ENCODE data around the gene SNX25. TPM values are rescaled to one million over a fixed set of nuclear protein-coding genes. Genes with fewer than 3 reads are reported as not detected.

SNX25 gene
- total and polyA plus RNA-seq, 10 of the 15 experiments (the other 5 are each of a cell fraction or from before 2014, with no cell fraction given) = 11.2 to 117 (median 62.8) TPM

DNA sequence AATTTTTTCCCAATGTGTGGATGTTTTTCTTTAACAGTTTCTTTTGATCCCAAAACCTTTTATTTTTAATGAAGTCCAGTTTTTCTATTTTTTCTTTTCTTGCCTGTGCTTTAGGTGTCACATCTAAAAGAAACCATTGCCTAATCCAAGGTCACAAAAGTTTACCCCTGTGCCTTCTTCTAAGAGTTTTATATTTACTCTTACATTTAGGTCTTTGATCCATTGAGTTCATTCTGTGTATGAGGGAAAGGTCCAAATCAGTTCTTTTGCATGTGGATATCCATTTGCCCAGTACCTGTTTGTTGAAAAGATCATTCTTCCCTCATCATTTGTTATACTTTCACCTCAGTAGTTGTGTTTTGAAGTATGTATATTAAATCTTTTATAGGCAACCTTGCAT is 173.4 kb downstream of the SNX25 start:
- Histone ChIP-seq H3K9me3 (replicated peaks; ENCODE audit: control insufficient read depth, insufficient read depth, low read length) (no peaks in the 10 kb centered on the region; the same call in 1 of the 3 replicates), H3K36me3 (ENCODE audit: control insufficient read depth in 2 of 2, insufficient read depth in 2 of 2, low read length in 1 of 2) (peaks cover 0 to 3% of the 10 kb centered on the region in 2 experiments; a peak in 1 of 4 replicates), H3K4me2 (ENCODE audit: control insufficient read depth, insufficient read depth) (no peak overlapping the region), H2AFZ (ENCODE audit: control insufficient read depth, low read depth, low read length) (no peak overlapping the region), H3K79me2 (ENCODE audit: control insufficient read depth, insufficient read depth, low read length) (no peaks in the 10 kb centered on the region), H4K20me1 (ENCODE audit: control insufficient read depth, insufficient read depth) (no peaks in the 10 kb centered on the region), H3K9ac (ENCODE audit: control insufficient read depth, insufficient read depth, low read length) (no peak overlapping the region), H3K27ac (ENCODE audit: control insufficient read depth, insufficient read depth) (no peak overlapping the region), H3K4me3 (no peak overlapping the region), H3K27me3 (replicated peaks in 1 of 2; ENCODE audit: control insufficient read depth in 2 of 2, insufficient read depth in 2 of 2, low read length in 1 of 2) (no peaks in the 10 kb centered on the region), H3K4me1 (ENCODE audit: control insufficient read depth, insufficient read depth, low read length) (no peaks in the 10 kb centered on the region)
- ChIA-PET SMC1A (ENCODE audit: uncharacterized antibody, unreplicated experiment) (no interaction called here), RAD21 (ENCODE audit: unreplicated experiment) (no interaction called here), CTCF (no interaction called here), POLR2A (no interaction called here)
- FAIRE-seq (no peak), DNase-seq (ENCODE audit: low read depth, low spot score) (no peak), ATAC-seq (no peak)
- TF ChIP-seq WRNIP1 (IDR thresholded peaks at IDR 0.05; ENCODE audit: borderline replicate concordance, low read depth, low read length) = no peak
- TF ChIP-seq BRCA1 (IDR thresholded peaks at IDR 0.05; ENCODE audit: low read depth, low read length) = no peak
- TF ChIP-seq TCF3 (IDR thresholded peaks at IDR 0.05; ENCODE audit: borderline replicate concordance, insufficient read depth, low read depth, low read length) = no peak
- TF ChIP-seq, protein P1, sequence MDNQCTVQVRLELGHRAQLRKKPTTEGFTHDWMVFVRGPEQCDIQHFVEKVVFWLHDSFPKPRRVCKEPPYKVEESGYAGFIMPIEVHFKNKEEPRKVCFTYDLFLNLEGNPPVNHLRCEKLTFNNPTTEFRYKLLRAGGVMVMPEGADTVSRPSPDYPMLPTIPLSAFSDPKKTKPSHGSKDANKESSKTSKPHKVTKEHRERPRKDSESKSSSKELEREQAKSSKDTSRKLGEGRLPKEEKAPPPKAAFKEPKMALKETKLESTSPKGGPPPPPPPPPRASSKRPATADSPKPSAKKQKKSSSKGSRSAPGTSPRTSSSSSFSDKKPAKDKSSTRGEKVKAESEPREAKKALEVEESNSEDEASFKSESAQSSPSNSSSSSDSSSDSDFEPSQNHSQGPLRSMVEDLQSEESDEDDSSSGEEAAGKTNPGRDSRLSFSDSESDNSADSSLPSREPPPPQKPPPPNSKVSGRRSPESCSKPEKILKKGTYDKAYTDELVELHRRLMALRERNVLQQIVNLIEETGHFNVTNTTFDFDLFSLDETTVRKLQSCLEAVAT (IDR thresholded peaks at IDR 0.05) = no peak
- TF ChIP-seq NFYA (IDR thresholded peaks at IDR 0.05; ENCODE audit: borderline replicate concordance, low read depth, low read length) = no peak
- TF ChIP-seq, protein P2, sequence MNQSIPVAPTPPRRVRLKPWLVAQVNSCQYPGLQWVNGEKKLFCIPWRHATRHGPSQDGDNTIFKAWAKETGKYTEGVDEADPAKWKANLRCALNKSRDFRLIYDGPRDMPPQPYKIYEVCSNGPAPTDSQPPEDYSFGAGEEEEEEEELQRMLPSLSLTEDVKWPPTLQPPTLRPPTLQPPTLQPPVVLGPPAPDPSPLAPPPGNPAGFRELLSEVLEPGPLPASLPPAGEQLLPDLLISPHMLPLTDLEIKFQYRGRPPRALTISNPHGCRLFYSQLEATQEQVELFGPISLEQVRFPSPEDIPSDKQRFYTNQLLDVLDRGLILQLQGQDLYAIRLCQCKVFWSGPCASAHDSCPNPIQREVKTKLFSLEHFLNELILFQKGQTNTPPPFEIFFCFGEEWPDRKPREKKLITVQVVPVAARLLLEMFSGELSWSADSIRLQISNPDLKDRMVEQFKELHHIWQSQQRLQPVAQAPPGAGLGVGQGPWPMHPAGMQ (IDR thresholded peaks at IDR 0.05; ENCODE audit: borderline replicate concordance) = no peak
- no peak for TF ChIP-seq GABPA (IDR thresholded peaks at IDR 0.05; ENCODE audit: low read depth)
- TF ChIP-seq, protein P3, sequence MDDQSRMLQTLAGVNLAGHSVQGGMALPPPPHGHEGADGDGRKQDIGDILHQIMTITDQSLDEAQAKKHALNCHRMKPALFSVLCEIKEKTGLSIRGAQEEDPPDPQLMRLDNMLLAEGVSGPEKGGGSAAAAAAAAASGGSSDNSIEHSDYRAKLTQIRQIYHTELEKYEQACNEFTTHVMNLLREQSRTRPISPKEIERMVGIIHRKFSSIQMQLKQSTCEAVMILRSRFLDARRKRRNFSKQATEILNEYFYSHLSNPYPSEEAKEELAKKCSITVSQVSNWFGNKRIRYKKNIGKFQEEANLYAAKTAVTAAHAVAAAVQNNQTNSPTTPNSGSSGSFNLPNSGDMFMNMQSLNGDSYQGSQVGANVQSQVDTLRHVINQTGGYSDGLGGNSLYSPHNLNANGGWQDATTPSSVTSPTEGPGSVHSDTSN (IDR thresholded peaks at IDR 0.05; ENCODE audit: insufficient replicate concordance, low read depth, low read length) = no peak
- TF ChIP-seq SMAD5 (IDR thresholded peaks at IDR 0.05; ENCODE audit: low read depth) = no peak
- no peak for TF ChIP-seq STAT1 (conservative IDR thresholded peaks at IDR 0.05)
- no peak for TF ChIP-seq CBX3 (IDR thresholded peaks at IDR 0.05; ENCODE audit: borderline replicate concordance, low read depth)
- TF ChIP-seq ZSCAN29 (IDR thresholded peaks at IDR 0.05) = no peak
- TF ChIP-seq ZZZ3 (IDR thresholded peaks at IDR 0.05; ENCODE audit: control insufficient read depth, insufficient read length, low read depth) = no peak
- TF ChIP-seq, protein P4, sequence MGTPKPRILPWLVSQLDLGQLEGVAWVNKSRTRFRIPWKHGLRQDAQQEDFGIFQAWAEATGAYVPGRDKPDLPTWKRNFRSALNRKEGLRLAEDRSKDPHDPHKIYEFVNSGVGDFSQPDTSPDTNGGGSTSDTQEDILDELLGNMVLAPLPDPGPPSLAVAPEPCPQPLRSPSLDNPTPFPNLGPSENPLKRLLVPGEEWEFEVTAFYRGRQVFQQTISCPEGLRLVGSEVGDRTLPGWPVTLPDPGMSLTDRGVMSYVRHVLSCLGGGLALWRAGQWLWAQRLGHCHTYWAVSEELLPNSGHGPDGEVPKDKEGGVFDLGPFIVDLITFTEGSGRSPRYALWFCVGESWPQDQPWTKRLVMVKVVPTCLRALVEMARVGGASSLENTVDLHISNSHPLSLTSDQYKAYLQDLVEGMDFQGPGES (IDR thresholded peaks at IDR 0.05) = no peak
- BruUV-seq (replicated peaks) = no TSS peak
- intact Hi-C loops (cut with micrococcal nuclease; ENCODE audit: unreplicated experiment) = no loop called here
- in situ Hi-C loops (cut with MboI) = no loop called here
